ENCODE data around the gene STXBP1. TPM values are rescaled to one million over a fixed set of nuclear protein-coding genes. Genes with fewer than 3 reads are reported as not detected.

STXBP1 gene
- total RNA-seq, 1 experiment from 2014 or later, result 44.0 TPM

DNA sequence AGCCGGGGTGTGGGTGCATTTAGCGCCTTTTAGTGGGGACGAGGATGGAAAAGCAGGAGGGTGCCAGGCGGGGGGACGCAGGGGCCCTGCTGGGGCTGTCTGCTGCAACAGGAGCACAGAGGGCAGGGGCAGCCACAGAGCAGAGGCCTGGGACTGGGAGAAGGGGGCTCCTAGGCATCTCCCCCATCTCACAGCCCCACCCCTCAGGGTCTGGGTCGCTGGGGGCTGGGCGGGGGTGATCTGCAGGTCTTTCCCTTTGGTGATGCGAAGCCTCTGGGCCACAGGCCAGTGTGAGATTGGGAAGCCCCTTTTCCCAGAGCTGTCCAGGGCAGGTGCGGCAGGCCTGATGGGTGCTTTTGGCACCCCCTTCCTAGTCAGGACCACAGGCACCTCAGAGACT is 118.2 kb downstream of the STXBP1 start:
- H4K20me1 ChIP-seq (ENCODE audit: insufficient read depth), result no peaks in the 10 kb centered on the region
- BruUV-seq (replicated peaks), result no TSS peak
- TF ChIP-seq EZH2 (IDR thresholded peaks at IDR 0.05; ENCODE audit: low read depth), result no peak
- TF ChIP-seq, protein P1, sequence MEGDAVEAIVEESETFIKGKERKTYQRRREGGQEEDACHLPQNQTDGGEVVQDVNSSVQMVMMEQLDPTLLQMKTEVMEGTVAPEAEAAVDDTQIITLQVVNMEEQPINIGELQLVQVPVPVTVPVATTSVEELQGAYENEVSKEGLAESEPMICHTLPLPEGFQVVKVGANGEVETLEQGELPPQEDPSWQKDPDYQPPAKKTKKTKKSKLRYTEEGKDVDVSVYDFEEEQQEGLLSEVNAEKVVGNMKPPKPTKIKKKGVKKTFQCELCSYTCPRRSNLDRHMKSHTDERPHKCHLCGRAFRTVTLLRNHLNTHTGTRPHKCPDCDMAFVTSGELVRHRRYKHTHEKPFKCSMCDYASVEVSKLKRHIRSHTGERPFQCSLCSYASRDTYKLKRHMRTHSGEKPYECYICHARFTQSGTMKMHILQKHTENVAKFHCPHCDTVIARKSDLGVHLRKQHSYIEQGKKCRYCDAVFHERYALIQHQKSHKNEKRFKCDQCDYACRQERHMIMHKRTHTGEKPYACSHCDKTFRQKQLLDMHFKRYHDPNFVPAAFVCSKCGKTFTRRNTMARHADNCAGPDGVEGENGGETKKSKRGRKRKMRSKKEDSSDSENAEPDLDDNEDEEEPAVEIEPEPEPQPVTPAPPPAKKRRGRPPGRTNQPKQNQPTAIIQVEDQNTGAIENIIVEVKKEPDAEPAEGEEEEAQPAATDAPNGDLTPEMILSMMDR (conservative IDR thresholded peaks at IDR 0.05), result no peak
- H3K27me3 ChIP-seq (ENCODE audit: insufficient read depth, low read depth), result no peaks in the 10 kb centered on the region
- H3K4me3 ChIP-seq, result no peak overlapping the region
- H3K36me3 ChIP-seq (ENCODE audit: low read depth), result no peaks in the 10 kb centered on the region
- no peaks in the 10 kb centered on the region for H3K79me2 ChIP-seq (ENCODE audit: low read depth)
- no peak overlapping the region for H2AFZ ChIP-seq
- no peaks in the 10 kb centered on the region for H3K9me3 ChIP-seq (ENCODE audit: insufficient read depth, low read depth)
- H3K4me1 ChIP-seq (replicated peaks; ENCODE audit: insufficient read depth), result peaks cover 6% of the 10 kb centered on the region; the same call in 1 of the 2 replicates
- H3K4me2 ChIP-seq, result no peak overlapping the region
- intact Hi-C loops (cut with micrococcal nuclease; ENCODE audit: unreplicated experiment), result loop anchor here (5.0 kb wide), 1 partner anchor 788 kb away; no protein-coding TSS in a partner anchor
- ChIA-PET CTCF (no interaction called here), POLR2A (ENCODE audit: unreplicated experiment) (no interaction called here)
- H3K9me2 ChIP-seq (ENCODE audit: insufficient read depth), result no peaks in the 10 kb centered on the region
- H3F3A ChIP-seq (ENCODE audit: insufficient read depth, low read depth), result peaks cover 5% of the 10 kb centered on the region; the same call in 1 of the 2 replicates
- no peak overlapping the region for H3K27ac ChIP-seq
- DNase-seq, result no peak

- Histone ChIP-seq H3K27ac (no peak overlapping the region), H3K4me2 (no peak overlapping the region), H2AFZ (no peak overlapping the region), H3K27me3 (ENCODE audit: insufficient read depth, low read depth) (no peaks in the 10 kb centered on the region), H3K9me2 (ENCODE audit: insufficient read depth) (no peaks in the 10 kb centered on the region), H4K20me1 (ENCODE audit: insufficient read depth) (no peaks in the 10 kb centered on the region), H3K9me3 (ENCODE audit: insufficient read depth, low read depth) (no peaks in the 10 kb centered on the region), H3K79me2 (ENCODE audit: low read depth) (no peaks in the 10 kb centered on the region), H3K4me3 (no peak overlapping the region), H3K36me3 (ENCODE audit: low read depth) (no peaks in the 10 kb centered on the region), H3K4me1 (replicated peaks; ENCODE audit: insufficient read depth) (peaks cover 6% of the 10 kb centered on the region; the same call in 1 of the 2 replicates), H3F3A (ENCODE audit: insufficient read depth, low read depth) (peaks cover 5% of the 10 kb centered on the region; the same call in 1 of the 2 replicates)
- ChIA-PET POLR2A (ENCODE audit: unreplicated experiment) (interaction anchor here (0.6 kb wide), 1 partner anchor 190 kb away, joined by 5 read pairs; no protein-coding TSS in a partner anchor), CTCF (no interaction called here)
- intact Hi-C loops (cut with micrococcal nuclease; ENCODE audit: unreplicated experiment), result loop anchor here (5.0 kb wide), 1 partner anchor 789 kb away; no protein-coding TSS in a partner anchor
- no TSS peak for BruUV-seq (replicated peaks)
- TF ChIP-seq EZH2 (IDR thresholded peaks at IDR 0.05; ENCODE audit: low read depth), result no peak
- TF ChIP-seq, protein P1 (conservative IDR thresholded peaks at IDR 0.05), result no peak
- peak in 1 of 2 experiments; percentile 15 for DNase-seq
Observed at GRCh38 chr9:127730799-127731410, 118.8 kb downstream of the STXBP1 start.

DNA sequence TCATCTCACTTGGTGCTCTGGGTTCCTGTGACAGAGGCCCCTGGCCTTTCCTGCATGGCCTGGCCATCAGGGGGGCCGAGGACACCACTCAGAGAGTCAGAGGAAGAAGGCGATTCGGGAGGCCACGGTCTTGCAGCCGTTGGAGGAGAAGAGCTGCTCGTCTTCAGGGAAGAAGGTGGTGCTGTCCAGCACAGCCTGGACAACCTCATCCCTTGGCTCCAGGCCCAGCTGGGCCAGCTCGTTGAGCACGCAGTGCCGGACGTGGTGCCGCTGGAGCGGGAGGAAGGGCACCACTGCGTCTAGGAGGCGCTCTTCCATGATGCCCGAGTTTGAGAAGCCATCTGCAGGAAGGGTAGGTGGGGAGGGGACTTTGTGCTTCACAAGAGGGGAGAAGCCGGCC is 119.9 kb downstream of the STXBP1 start:
- H3K4me3 ChIP-seq, result no peak overlapping the region
- DNase-seq, result no peak
- ChIA-PET CTCF (no interaction called here), POLR2A (ENCODE audit: unreplicated experiment) (no interaction called here)
- no peaks in the 10 kb centered on the region for H3K9me3 ChIP-seq (ENCODE audit: insufficient read depth, low read depth)
- TF ChIP-seq, protein P1 (conservative IDR thresholded peaks at IDR 0.05), result no peak
- TF ChIP-seq EZH2 (IDR thresholded peaks at IDR 0.05; ENCODE audit: low read depth), result no peak
- intact Hi-C loops (cut with micrococcal nuclease; ENCODE audit: unreplicated experiment), result loop anchor here (5.0 kb wide), 1 partner anchor 790 kb away; no protein-coding TSS in a partner anchor
- H3K9me2 ChIP-seq (ENCODE audit: insufficient read depth), result no peaks in the 10 kb centered on the region
- no peaks in the 10 kb centered on the region for H3K36me3 ChIP-seq (ENCODE audit: low read depth)
- no peak overlapping the region for H3K4me2 ChIP-seq
- no TSS peak for BruUV-seq (replicated peaks)
- H3F3A ChIP-seq (ENCODE audit: insufficient read depth, low read depth), result peaks cover 5% of the 10 kb centered on the region; the same call in 1 of the 2 replicates
- H3K4me1 ChIP-seq (replicated peaks; ENCODE audit: insufficient read depth), result peaks cover 6% of the 10 kb centered on the region; the same call in 1 of the 2 replicates
- H4K20me1 ChIP-seq (ENCODE audit: insufficient read depth), result no peaks in the 10 kb centered on the region
- H3K27me3 ChIP-seq (ENCODE audit: insufficient read depth, low read depth), result no peaks in the 10 kb centered on the region
- H3K27ac ChIP-seq, result no peak overlapping the region
- H3K79me2 ChIP-seq (ENCODE audit: low read depth), result no peaks in the 10 kb centered on the region
- no peak overlapping the region for H2AFZ ChIP-seq
